Kidney capillary endothelial cell (primary cell): ENCODE results near the gene THEMIS.

Experiments
- DNase-seq: peaks from one replicate; pipeline ENCODE4 v3.0.0-alpha.2; 2018; ENCODE audit warnings: low spot score

The THEMIS gene

GRCh38 chr6:127858727-127859391, 42.0 kb downstream of the THEMIS start:
- DNase-seq = no peak

- no peak for DNase-seq
Observed at GRCh38 chr6:127857051-127857637, 43.7 kb downstream of the THEMIS start.

GRCh38 chr6:127855542-127856159, 45.2 kb downstream of the THEMIS start:
- DNase-seq = no peak

GRCh38 chr6:127854009-127854408, 46.8 kb downstream of the THEMIS start:
- no peak for DNase-seq

- DNase-seq = no peak
Observed at GRCh38 chr6:127851197-127851596, 49.7 kb downstream of the THEMIS start.

GRCh38 chr6:127845242-127845641, 55.6 kb downstream of the THEMIS start:
- DNase-seq = no peak

GRCh38 chr6:127844529-127844928, 56.3 kb downstream of the THEMIS start:
- no peak for DNase-seq

GRCh38 chr6:127843582-127843981, 57.3 kb downstream of the THEMIS start:
- DNase-seq = no peak

- DNase-seq = no peak
Observed at GRCh38 chr6:127842562-127842961, 58.3 kb downstream of the THEMIS start.

- no peak for DNase-seq
Observed at GRCh38 chr6:127841811-127842210, 59.0 kb downstream of the THEMIS start.

- no peak for DNase-seq
Observed at GRCh38 chr6:127834136-127834535, 66.7 kb downstream of the THEMIS start.

GRCh38 chr6:127833336-127833735, 67.5 kb downstream of the THEMIS start:
- DNase-seq = no peak

GRCh38 chr6:127832381-127832780, 68.5 kb downstream of the THEMIS start:
- no peak for DNase-seq

- DNase-seq = no peak
Observed at GRCh38 chr6:127824061-127824460, 76.8 kb downstream of the THEMIS start.

GRCh38 chr6:127821431-127821830, 79.4 kb downstream of the THEMIS start:
- no peak for DNase-seq

GRCh38 chr6:127818149-127818548, 82.7 kb downstream of the THEMIS start:
- DNase-seq = no peak

GRCh38 chr6:127816643-127817042, 84.2 kb downstream of the THEMIS start:
- no peak for DNase-seq

- DNase-seq = no peak
Observed at GRCh38 chr6:127813699-127814027, 87.2 kb downstream of the THEMIS start.

GRCh38 chr6:127812985-127813698, 87.7 kb downstream of the THEMIS start:
- DNase-seq = no peak

GRCh38 chr6:127811900-127812570, 88.8 kb downstream of the THEMIS start:
- DNase-seq = no peak

GRCh38 chr6:127807806-127808517, 92.9 kb downstream of the THEMIS start:
- no peak for DNase-seq

GRCh38 chr6:127796713-127797112, 104.1 kb downstream of the THEMIS start:
- DNase-seq = no peak
